Glutamatergic neuron (in vitro differentiated cells): ENCODE results near the gene CADM1. TPM values are rescaled to one million over a fixed set of nuclear protein-coding genes. Genes with fewer than 3 reads are reported as not detected.

Experiments
- DNase-seq: peaks from one replicate; pipeline ENCODE4 v3.0.0; 2022
- H3K27ac Mint-ChIP-seq: one replicate; pipeline ENCODE4 v1.8.0; 2020; ENCODE audit warnings: mild to moderate bottlenecking, mixed read lengths, inconsistent platforms; ENCODE audit not compliant: unreplicated experiment
- H3K27me3 Mint-ChIP-seq: one replicate; pipeline ENCODE4 v1.8.0; 2020; ENCODE audit warnings: mild to moderate bottlenecking, moderate library complexity, mixed read lengths, inconsistent platforms; ENCODE audit not compliant: unreplicated experiment
- H3K36me3 Mint-ChIP-seq: one replicate; pipeline ENCODE4 v1.8.0; 2020; ENCODE audit warnings: mild to moderate bottlenecking, mixed read lengths, inconsistent platforms; ENCODE audit not compliant: unreplicated experiment
- H3K4me1 Mint-ChIP-seq: one replicate; pipeline ENCODE4 v1.8.0; 2020; ENCODE audit warnings: mild to moderate bottlenecking, low read depth, mixed read lengths, inconsistent platforms; ENCODE audit not compliant: unreplicated experiment
- H3K4me3 Mint-ChIP-seq: one replicate; pipeline ENCODE4 v1.8.0; 2020; ENCODE audit warnings: mild to moderate bottlenecking, mixed read lengths, inconsistent platforms; ENCODE audit not compliant: unreplicated experiment
- H3K9me3 Mint-ChIP-seq: one replicate; pipeline ENCODE4 v1.8.0; 2020; ENCODE audit warnings: mild to moderate bottlenecking, moderate library complexity, mixed read lengths, inconsistent platforms; ENCODE audit not compliant: unreplicated experiment
- total RNA-seq: library from RNA; stranded (reverse); fragmentation: NEBNext Ultra II Directional; extraction: Animal tissue kit (Norgen Biotek cat#: 25700); gene quantifications from one replicate; pipeline ENCODE4 v1.2.1, GENCODE V29; 2021; ENCODE audit not compliant: unreplicated experiment
- TF ChIP-seq, protein P1 (sequence below): fragments of 200-600 bp; sonication (generic); IDR thresholded peaks from one replicate; pipeline ENCODE4 v1.5.0; 2021; ENCODE audit not compliant: partially characterized antibody, unreplicated experiment

The CADM1 gene
- total RNA-seq, 1 donor from 2014 or later = 1,339 TPM

DNA sequence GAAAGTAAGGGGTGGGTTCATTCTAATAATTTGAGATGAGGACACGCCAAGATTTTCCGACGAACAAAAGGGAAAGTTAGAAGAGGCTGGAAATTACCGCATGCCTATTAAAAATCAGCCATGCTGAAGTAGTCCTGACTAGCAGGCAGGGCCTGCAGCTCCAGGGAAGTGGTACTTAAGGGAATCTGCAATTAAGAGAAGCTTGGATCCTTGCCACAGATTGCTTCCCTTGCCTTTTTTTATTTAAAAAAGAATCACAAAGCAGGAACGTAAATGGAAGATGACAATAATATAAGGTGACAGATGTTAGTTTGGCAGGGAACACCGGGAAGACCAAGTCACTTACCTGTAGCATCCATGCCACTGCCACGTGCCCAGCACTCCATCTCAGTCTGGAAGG, 359.3 kb downstream of the CADM1 start:
- H3K27me3 Mint-ChIP-seq = peaks cover 4% of the 10 kb centered on the region
- DNase-seq = no peak
- H3K4me3 Mint-ChIP-seq = no peak overlapping the region
- H3K4me1 Mint-ChIP-seq = peaks cover 2% of the 10 kb centered on the region
- no peaks in the 10 kb centered on the region for H3K36me3 Mint-ChIP-seq
- TF ChIP-seq, protein P1, sequence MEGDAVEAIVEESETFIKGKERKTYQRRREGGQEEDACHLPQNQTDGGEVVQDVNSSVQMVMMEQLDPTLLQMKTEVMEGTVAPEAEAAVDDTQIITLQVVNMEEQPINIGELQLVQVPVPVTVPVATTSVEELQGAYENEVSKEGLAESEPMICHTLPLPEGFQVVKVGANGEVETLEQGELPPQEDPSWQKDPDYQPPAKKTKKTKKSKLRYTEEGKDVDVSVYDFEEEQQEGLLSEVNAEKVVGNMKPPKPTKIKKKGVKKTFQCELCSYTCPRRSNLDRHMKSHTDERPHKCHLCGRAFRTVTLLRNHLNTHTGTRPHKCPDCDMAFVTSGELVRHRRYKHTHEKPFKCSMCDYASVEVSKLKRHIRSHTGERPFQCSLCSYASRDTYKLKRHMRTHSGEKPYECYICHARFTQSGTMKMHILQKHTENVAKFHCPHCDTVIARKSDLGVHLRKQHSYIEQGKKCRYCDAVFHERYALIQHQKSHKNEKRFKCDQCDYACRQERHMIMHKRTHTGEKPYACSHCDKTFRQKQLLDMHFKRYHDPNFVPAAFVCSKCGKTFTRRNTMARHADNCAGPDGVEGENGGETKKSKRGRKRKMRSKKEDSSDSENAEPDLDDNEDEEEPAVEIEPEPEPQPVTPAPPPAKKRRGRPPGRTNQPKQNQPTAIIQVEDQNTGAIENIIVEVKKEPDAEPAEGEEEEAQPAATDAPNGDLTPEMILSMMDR = no peak
- peaks cover 6% of the 10 kb centered on the region for H3K9me3 Mint-ChIP-seq
- H3K27ac Mint-ChIP-seq = no peak overlapping the region

DNA sequence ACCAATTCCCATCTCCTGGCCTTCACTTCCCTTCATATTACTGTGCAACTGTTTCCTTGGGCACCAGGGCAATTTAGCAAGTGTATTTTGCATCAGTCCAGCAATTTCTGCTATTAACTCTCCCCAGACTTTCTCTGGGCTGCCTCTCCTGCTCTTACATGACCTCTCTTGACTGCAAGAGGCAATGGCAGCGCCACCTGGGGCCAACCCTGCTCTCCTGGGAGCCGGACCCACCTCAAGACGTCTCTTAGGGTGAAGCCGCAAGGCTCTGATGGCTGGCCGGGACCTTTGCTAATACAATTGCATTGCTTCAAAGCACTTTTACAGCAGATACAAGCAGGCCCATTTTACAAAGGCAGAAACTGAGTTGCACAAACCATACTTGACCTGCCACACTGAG, 360.2 kb downstream of the CADM1 start:
- TF ChIP-seq, protein P1 = no peak
- Mint-ChIP-seq H3K27ac (no peak overlapping the region), H3K4me3 (no peak overlapping the region), H3K9me3 (peaks cover 6% of the 10 kb centered on the region), H3K36me3 (no peaks in the 10 kb centered on the region), H3K4me1 (peaks cover 2% of the 10 kb centered on the region), H3K27me3 (peaks cover 4% of the 10 kb centered on the region)
- DNase-seq = no peak

DNA sequence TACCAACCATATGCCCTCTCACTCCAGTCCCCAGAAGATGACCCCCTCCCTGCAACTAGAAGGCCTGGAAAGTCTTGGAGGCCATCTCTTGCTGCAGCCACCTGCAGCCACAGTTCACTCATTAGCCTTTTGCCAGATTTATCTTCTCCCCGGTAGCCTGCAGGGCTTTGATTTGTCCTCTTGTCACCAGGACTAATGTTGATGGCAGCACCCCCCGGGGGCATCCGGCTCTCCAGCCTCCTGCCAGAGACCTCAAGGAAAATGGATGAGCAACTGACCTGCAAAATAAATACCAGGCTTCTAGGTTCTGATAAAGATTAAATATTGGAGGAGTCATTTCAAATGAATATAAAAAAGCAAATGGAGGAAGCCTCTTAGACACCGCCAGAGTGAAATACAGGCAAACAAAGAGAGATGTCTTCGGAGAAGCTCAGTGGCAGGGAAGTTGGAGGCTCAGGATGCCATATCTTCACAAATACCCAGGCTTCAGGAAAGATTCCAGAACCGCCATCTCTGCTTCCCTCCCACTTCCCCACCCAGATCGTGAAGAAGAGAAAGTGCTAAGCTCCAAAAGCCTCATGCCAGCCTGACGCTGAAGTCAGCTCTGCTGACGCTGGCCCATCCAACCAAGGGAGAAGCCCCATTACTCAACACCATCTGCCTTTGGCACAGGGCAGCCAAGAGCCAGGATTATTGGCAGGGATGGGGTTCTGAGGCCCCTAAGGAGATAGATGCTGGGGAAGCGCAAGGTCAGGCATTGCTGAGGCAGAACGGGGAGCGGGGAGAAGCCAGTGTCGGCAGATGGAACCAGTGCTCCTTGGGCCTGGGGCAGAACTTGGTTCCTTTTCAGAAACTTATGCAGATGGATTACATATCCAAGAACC, 362.7 kb downstream of the CADM1 start:
- Mint-ChIP-seq H3K4me3 (no peak overlapping the region), H3K9me3 (peaks cover 4% of the 10 kb centered on the region), H3K36me3 (no peaks in the 10 kb centered on the region), H3K27me3 (peaks cover under 1% of the 10 kb centered on the region), H3K4me1 (peaks cover 3% of the 10 kb centered on the region), H3K27ac (no peak overlapping the region)
- DNase-seq = no peak
- TF ChIP-seq, protein P1 = no peak

DNA sequence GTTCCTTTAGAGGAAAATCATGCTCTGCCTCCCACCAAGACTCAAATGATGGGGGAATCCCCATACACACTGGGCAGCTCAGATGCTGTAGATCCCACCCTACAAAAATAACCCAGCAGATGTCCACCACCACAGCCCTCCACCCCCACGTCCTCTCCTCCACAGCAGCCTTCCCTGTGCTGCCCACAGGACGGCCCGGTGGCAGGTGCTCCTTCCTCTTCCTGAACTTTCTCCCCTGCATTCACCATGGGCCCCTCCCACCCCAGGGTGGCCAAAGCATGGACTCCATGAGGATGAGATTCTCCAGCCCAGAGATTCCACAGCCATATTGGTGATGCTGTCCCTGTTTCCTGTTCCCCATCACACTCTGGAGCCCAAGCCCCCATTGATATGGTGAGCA, 368.3 kb downstream of the CADM1 start:
- peaks cover 3% of the 10 kb centered on the region for H3K27me3 Mint-ChIP-seq
- H3K9me3 Mint-ChIP-seq = no peaks in the 10 kb centered on the region
- no peaks in the 10 kb centered on the region for H3K36me3 Mint-ChIP-seq
- TF ChIP-seq, protein P1 = no peak
- no peak for DNase-seq
- no peak overlapping the region for H3K27ac Mint-ChIP-seq
- peaks cover 15% of the 10 kb centered on the region for H3K4me1 Mint-ChIP-seq
- H3K4me3 Mint-ChIP-seq = no peak overlapping the region

DNA sequence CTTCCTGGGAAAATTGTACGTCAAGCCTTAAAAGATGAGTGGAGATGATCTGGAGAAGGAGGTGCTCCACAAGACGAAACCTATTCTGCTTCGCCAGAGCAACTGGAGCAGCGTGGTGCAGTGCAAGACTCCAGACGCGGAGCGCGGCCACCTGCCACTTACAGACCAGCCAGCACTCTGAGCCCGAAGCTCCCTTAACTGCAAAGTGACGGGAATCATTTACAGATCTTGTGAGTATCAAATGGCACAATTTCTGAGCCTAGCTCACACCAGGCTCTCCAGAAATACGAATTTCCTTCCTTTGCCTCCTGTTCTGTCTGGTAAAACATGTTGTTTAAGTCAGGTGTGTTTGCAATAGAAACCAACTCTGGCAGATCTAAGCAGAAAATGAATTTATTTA, 369.3 kb downstream of the CADM1 start:
- DNase-seq = peak; percentile 48
- peaks cover 3% of the 10 kb centered on the region for H3K27me3 Mint-ChIP-seq
- no peaks in the 10 kb centered on the region for H3K36me3 Mint-ChIP-seq
- no peak overlapping the region for H3K4me3 Mint-ChIP-seq
- no peak overlapping the region for H3K27ac Mint-ChIP-seq
- peaks cover 15% of the 10 kb centered on the region for H3K4me1 Mint-ChIP-seq
- no peaks in the 10 kb centered on the region for H3K9me3 Mint-ChIP-seq
- TF ChIP-seq, protein P1 = no peak
